ENCODE measurements around the gene NBAS.

Gene NBAS

GRCh38 chr2:15560988-15561573, at the start of gene NBAS:
TSS of gene NBAS (minus strand) at chr2:15561334. CDS start at chr2:15561304, 30 bp downstream.
- Mint-ChIP-seq H3K27me3 (peaks cover 3% of the 10 kb centered on the region), H3K36me3 (ENCODE audit: low read depth) (peaks cover 16% of the 10 kb centered on the region), H3K4me3 (peak within 1 kb of the TSS; percentile 93), H3K27ac (peak within 1 kb of the TSS; percentile 88), H3K4me1 (ENCODE audit: low read depth) (peaks cover 32% of the 10 kb centered on the region), H3K9me3 (no peaks in the 10 kb centered on the region)
- intact Hi-C loops (cut with micrococcal nuclease), result loop anchor here (1.0 kb wide), 1 partner anchor 31 kb away; no protein-coding TSS in a partner anchor

GRCh38 chr2:15610430-15610952, 49.4 kb upstream of the NBAS start:
- intact Hi-C loops (cut with micrococcal nuclease), result no loop called here
- no peaks in the 10 kb centered on the region for H3K27me3 Mint-ChIP-seq
- peaks cover 77% of the 10 kb centered on the region for H3K36me3 Mint-ChIP-seq (ENCODE audit: low read depth)
- H3K27ac Mint-ChIP-seq, result no peak overlapping the region
- H3K9me3 Mint-ChIP-seq, result no peaks in the 10 kb centered on the region
- no peaks in the 10 kb centered on the region for H3K4me1 Mint-ChIP-seq (ENCODE audit: low read depth)
- no peak overlapping the region for H3K4me3 Mint-ChIP-seq

- no peak overlapping the region for H3K4me3 Mint-ChIP-seq
- no peaks in the 10 kb centered on the region for H3K27me3 Mint-ChIP-seq
- intact Hi-C loops (cut with micrococcal nuclease), result no loop called here
- no peaks in the 10 kb centered on the region for H3K9me3 Mint-ChIP-seq
- peaks cover 77% of the 10 kb centered on the region for H3K36me3 Mint-ChIP-seq (ENCODE audit: low read depth)
- no peaks in the 10 kb centered on the region for H3K4me1 Mint-ChIP-seq (ENCODE audit: low read depth)
- H3K27ac Mint-ChIP-seq, result no peak overlapping the region
These were observed 48.4 kb upstream of the NBAS start for GRCh38 chr2:15609341-15610042.

- intact Hi-C loops (cut with micrococcal nuclease), result no loop called here
- no peaks in the 10 kb centered on the region for H3K27me3 Mint-ChIP-seq
- peaks cover 78% of the 10 kb centered on the region for H3K36me3 Mint-ChIP-seq (ENCODE audit: low read depth)
- H3K4me3 Mint-ChIP-seq, result no peak overlapping the region
- H3K27ac Mint-ChIP-seq, result no peak overlapping the region
- no peaks in the 10 kb centered on the region for H3K4me1 Mint-ChIP-seq (ENCODE audit: low read depth)
- H3K9me3 Mint-ChIP-seq, result no peaks in the 10 kb centered on the region
These were observed 47.2 kb upstream of the NBAS start for GRCh38 chr2:15608392-15608761.

- Mint-ChIP-seq H3K4me3 (no peak overlapping the region), H3K27ac (no peak overlapping the region), H3K4me1 (ENCODE audit: low read depth) (no peaks in the 10 kb centered on the region), H3K36me3 (ENCODE audit: low read depth) (peaks cover 80% of the 10 kb centered on the region), H3K27me3 (no peaks in the 10 kb centered on the region), H3K9me3 (no peaks in the 10 kb centered on the region)
- intact Hi-C loops (cut with micrococcal nuclease), result no loop called here
These were observed 46.7 kb upstream of the NBAS start for GRCh38 chr2:15607709-15608391.

GRCh38 chr2:15606481-15607441, 45.6 kb upstream of the NBAS start:
- Mint-ChIP-seq H3K27me3 (no peaks in the 10 kb centered on the region), H3K27ac (no peak overlapping the region), H3K4me1 (ENCODE audit: low read depth) (no peaks in the 10 kb centered on the region), H3K36me3 (ENCODE audit: low read depth) (peaks cover 78% of the 10 kb centered on the region), H3K9me3 (no peaks in the 10 kb centered on the region), H3K4me3 (no peak overlapping the region)
- intact Hi-C loops (cut with micrococcal nuclease), result no loop called here

- no peaks in the 10 kb centered on the region for H3K9me3 Mint-ChIP-seq
- H3K4me3 Mint-ChIP-seq, result no peak overlapping the region
- H3K27ac Mint-ChIP-seq, result no peak overlapping the region
- H3K27me3 Mint-ChIP-seq, result no peaks in the 10 kb centered on the region
- intact Hi-C loops (cut with micrococcal nuclease), result no loop called here
- no peaks in the 10 kb centered on the region for H3K4me1 Mint-ChIP-seq (ENCODE audit: low read depth)
- peaks cover 88% of the 10 kb centered on the region for H3K36me3 Mint-ChIP-seq (ENCODE audit: low read depth)
These were observed 44.6 kb upstream of the NBAS start for GRCh38 chr2:15605721-15606120.

GRCh38 chr2:15603948-15604347, 42.8 kb upstream of the NBAS start:
- Mint-ChIP-seq H3K4me1 (ENCODE audit: low read depth) (no peaks in the 10 kb centered on the region), H3K4me3 (no peak overlapping the region), H3K27ac (no peak overlapping the region), H3K9me3 (no peaks in the 10 kb centered on the region), H3K36me3 (ENCODE audit: low read depth) (peaks cover 88% of the 10 kb centered on the region), H3K27me3 (no peaks in the 10 kb centered on the region)
- intact Hi-C loops (cut with micrococcal nuclease), result no loop called here

- intact Hi-C loops (cut with micrococcal nuclease), result no loop called here
- Mint-ChIP-seq H3K27ac (no peak overlapping the region), H3K4me1 (ENCODE audit: low read depth) (no peaks in the 10 kb centered on the region), H3K27me3 (no peaks in the 10 kb centered on the region), H3K4me3 (no peak overlapping the region), H3K36me3 (ENCODE audit: low read depth) (peaks cover 89% of the 10 kb centered on the region), H3K9me3 (no peaks in the 10 kb centered on the region)
These were observed 42.1 kb upstream of the NBAS start for GRCh38 chr2:15603044-15603765.

GRCh38 chr2:15602393-15602792, 41.3 kb upstream of the NBAS start:
- Mint-ChIP-seq H3K27ac (no peak overlapping the region), H3K27me3 (no peaks in the 10 kb centered on the region)
- intact Hi-C loops (cut with micrococcal nuclease), result no loop called here

GRCh38 chr2:15601681-15602080, 40.5 kb upstream of the NBAS start:
- peaks cover 87% of the 10 kb centered on the region for H3K36me3 Mint-ChIP-seq (ENCODE audit: low read depth)
- no peak overlapping the region for H3K4me3 Mint-ChIP-seq
- no peaks in the 10 kb centered on the region for H3K27me3 Mint-ChIP-seq
- intact Hi-C loops (cut with micrococcal nuclease), result no loop called here
- no peaks in the 10 kb centered on the region for H3K9me3 Mint-ChIP-seq
- H3K4me1 Mint-ChIP-seq (ENCODE audit: low read depth), result no peaks in the 10 kb centered on the region
- no peak overlapping the region for H3K27ac Mint-ChIP-seq

More at GRCh38 chr2:15602393-15602792, 41.3 kb upstream of the NBAS start:
- H3K9me3 Mint-ChIP-seq, result no peaks in the 10 kb centered on the region
- H3K4me3 Mint-ChIP-seq, result no peak overlapping the region
- no peaks in the 10 kb centered on the region for H3K4me1 Mint-ChIP-seq (ENCODE audit: low read depth)
- peaks cover 87% of the 10 kb centered on the region for H3K36me3 Mint-ChIP-seq (ENCODE audit: low read depth)

- Mint-ChIP-seq H3K9me3 (no peaks in the 10 kb centered on the region), H3K36me3 (ENCODE audit: low read depth) (peaks cover 92% of the 10 kb centered on the region), H3K4me3 (no peak overlapping the region), H3K4me1 (ENCODE audit: low read depth) (no peaks in the 10 kb centered on the region), H3K27me3 (no peaks in the 10 kb centered on the region), H3K27ac (no peak overlapping the region)
- intact Hi-C loops (cut with micrococcal nuclease), result no loop called here
These were observed 38.9 kb upstream of the NBAS start for GRCh38 chr2:15599994-15600393.

- no peaks in the 10 kb centered on the region for H3K9me3 Mint-ChIP-seq
- H3K4me1 Mint-ChIP-seq (ENCODE audit: low read depth), result peaks cover 12% of the 10 kb centered on the region
- peaks cover 69% of the 10 kb centered on the region for H3K36me3 Mint-ChIP-seq (ENCODE audit: low read depth)
- H3K27ac Mint-ChIP-seq, result no peak overlapping the region
- no peak overlapping the region for H3K4me3 Mint-ChIP-seq
- intact Hi-C loops (cut with micrococcal nuclease), result no loop called here
- H3K27me3 Mint-ChIP-seq, result no peaks in the 10 kb centered on the region
These were observed 35.8 kb upstream of the NBAS start for GRCh38 chr2:15596968-15597367.

Data from dendritic cell treated with granulocyte-macrophage colony-stimulating factor and Interleukin-4, amounts not matched to agents 40 ng/mL and 50 ng/mL, for 4 days (primary cell).